ENCODE results near the gene PWWP2B. TPM values are rescaled to one million over a fixed set of nuclear protein-coding genes. Genes with fewer than 3 reads are reported as not detected.

PWWP2B gene
- total and polyA plus RNA-seq, 2 of the 4 experiments (the other 2 are of a cell fraction) = 1.7 to 2.2 TPM

- WGBS, 2 experiments (ENCODE audit: extremely low coverage in 2 of 2, insufficient read length in 1 of 2) = 93% methylated on average over 10 of the region's 12 CpGs; no CpG with 5 or more reads in 1 of the 2 experiments
- DNase-seq = no peak
- Histone ChIP-seq H3K27me3 (ENCODE audit: control insufficient read depth, insufficient read depth, low read length) (no peaks in the 10 kb centered on the region), H3K79me1 (ENCODE audit: low read depth in 1 of 2, low read length in 2 of 2) (peaks cover 0 to 16% of the 10 kb centered on the region in 2 experiments; a peak in 3 of 4 replicates), H2AK9ac (replicated peaks; ENCODE audit: low read depth, low read length, poor library complexity) (peak overlapping the region; percentile 17), H2AK5ac (ENCODE audit: low read depth, low read length) (no peak overlapping the region), H3K4me3 (ENCODE audit: insufficient read depth, low read depth, low read length) (no peak overlapping the region), H3K23ac (ENCODE audit: low read depth, low read length) (no peak overlapping the region), H2BK20ac (ENCODE audit: low read depth, low read length) (no peak overlapping the region), H3K4me2 (ENCODE audit: low read depth, low read length) (no peak overlapping the region), H2AFZ (replicated peaks; ENCODE audit: low read length, poor library complexity) (peak overlapping the region; percentile 75), H4K8ac (ENCODE audit: low read depth in 2 of 2, low read length in 2 of 2) (peak overlapping the region in 1 of 2 experiments; percentile 72; a peak in 2 of 4 replicates), H3K4me1 (ENCODE audit: control insufficient read depth, insufficient read depth, low read length) (peaks cover 6% of the 10 kb centered on the region; the same call in 1 of the 2 replicates), H3K27ac (ENCODE audit: insufficient read depth, low read length) (peak overlapping the region; percentile 20), H3K9me1 (ENCODE audit: insufficient read depth, low read length) (peaks cover 2% of the 10 kb centered on the region; the same call in 1 of the 2 replicates), H2BK5ac (ENCODE audit: low read depth, low read length, poor library complexity, severe bottlenecking) (peak overlapping the region; percentile 20), H3K4ac (ENCODE audit: low read depth, low read length) (0 out of 2 replicates have a peak overlapping the region, but pooled peaks have one; percentile 65), H3K18ac (ENCODE audit: low read depth, low read length) (no peak overlapping the region), H3K36me3 (ENCODE audit: control insufficient read depth, insufficient read depth, low read length) (peaks cover 18% of the 10 kb centered on the region; the same call in 1 of the 2 replicates), H3K9ac (ENCODE audit: low read depth, low read length) (no peak overlapping the region; the same call in 1 of the 2 replicates), H4K20me1 (ENCODE audit: insufficient read depth, low read length) (peaks cover 7% of the 10 kb centered on the region; the same call in 1 of the 2 replicates), H4K91ac (ENCODE audit: insufficient read depth, low read depth, low read length) (no peak overlapping the region), H3K14ac (replicated peaks; ENCODE audit: low read depth, low read length) (no peak overlapping the region), H2BK15ac (ENCODE audit: low read depth, low read length) (no peak overlapping the region), H3K56ac (ENCODE audit: extremely low read depth, insufficient read depth, low read length) (no peak overlapping the region), H4K5ac (ENCODE audit: low read depth, low read length) (peak overlapping the region; percentile 60), H3K9me3 (ENCODE audit: control insufficient read depth, insufficient read depth, low read length) (no peaks in the 10 kb centered on the region), H2BK120ac (ENCODE audit: low read depth, low read length) (0 out of 2 replicates have a peak overlapping the region, but pooled peaks have one; percentile 32)
- ATAC-seq (ENCODE audit: low read depth) = no peak
- CTCF ChIA-PET = no interaction called here
- BruUV-seq (replicated peaks) = no TSS peak
- in situ Hi-C loops (cut with MboI; ENCODE audit: low sequenced_read_pairs) = no loop called here
- POLR2A ChIA-PET (ENCODE audit: unreplicated experiment) = no interaction called here
- TF ChIP-seq MXI1 (IDR thresholded peaks at IDR 0.05; ENCODE audit: borderline replicate concordance, low read depth, low read length) (no peak), MAZ (IDR thresholded peaks at IDR 0.05; ENCODE audit: borderline replicate concordance, low read depth, low read length) (no peak), SMC3 (IDR thresholded peaks at IDR 0.05; ENCODE audit: low read depth, low read length) (no peak), RCOR1 (IDR thresholded peaks at IDR 0.05; ENCODE audit: insufficient replicate concordance, low read length) (no peak), ELK1 (IDR thresholded peaks at IDR 0.05; ENCODE audit: borderline replicate concordance, low read depth, low read length) (no peak), USF2 (IDR thresholded peaks at IDR 0.05; ENCODE audit: low read depth, low read length) (no peak), NFE2L2 (IDR thresholded peaks at IDR 0.05; ENCODE audit: low read depth, low read length) (no peak), BHLHE40 (IDR thresholded peaks at IDR 0.05; ENCODE audit: low read depth, low read length) (no peak), RFX5 (IDR thresholded peaks at IDR 0.05; ENCODE audit: low read depth, low read length) (no peak)
- intact Hi-C loops (cut with micrococcal nuclease) = no loop called here
- dilution Hi-C loops (cut with HindIII; ENCODE audit: low sequenced_read_pairs, unreplicated experiment) = no loop called here
Measured at GRCh38 chr10:132407243-132407746, 10.3 kb downstream of the PWWP2B start.

Data from IMR-90 (cell line).